NCI-H82 treated with DMSO at 0.1 percent for 48 hours (cell line): ENCODE results near the gene MCU.

Experiments used
- DNase-seq: peaks from one replicate; lab custom pipeline; 2025; ENCODE audit not compliant: unreplicated experiment; lab: John Stamatoyannopoulos, UW

Gene MCU

GRCh38 chr10:72935361-72935760 is 243.4 kb downstream of the MCU start:
- DNase-seq, result no peak
